NB4 (cell line): ENCODE results near the gene PRSS21.

Experiments
- CTCF ChIP-seq: IDR thresholded peaks from one replicate; pipeline ENCODE4 v1.5.1; 2012; ENCODE audit warnings: low read depth, low read length
- MAX ChIP-seq: IDR thresholded peaks from 2 replicates; pipeline ENCODE4 v1.6.1; 2011; ENCODE audit warnings: low read depth, low read length
- MYC ChIP-seq: IDR thresholded peaks from 2 replicates; pipeline ENCODE4 v1.6.1; 2011; ENCODE audit warnings: low read depth, low read length
- POLR2A ChIP-seq: IDR thresholded peaks from 2 replicates; pipeline ENCODE4 v1.6.1; 2011; ENCODE audit warnings: mild to moderate bottlenecking; ENCODE audit not compliant: insufficient read length; ENCODE audit errors: extremely low read depth

GRCh38 chr16:2828521-2828840 is 11.4 kb downstream of the PRSS21 start:
- TF ChIP-seq POLR2A (no peak), MAX (no peak), CTCF (no peak), MYC (no peak)
